ENCODE measurements around the gene ANTKMT.

Gene ANTKMT

DNA sequence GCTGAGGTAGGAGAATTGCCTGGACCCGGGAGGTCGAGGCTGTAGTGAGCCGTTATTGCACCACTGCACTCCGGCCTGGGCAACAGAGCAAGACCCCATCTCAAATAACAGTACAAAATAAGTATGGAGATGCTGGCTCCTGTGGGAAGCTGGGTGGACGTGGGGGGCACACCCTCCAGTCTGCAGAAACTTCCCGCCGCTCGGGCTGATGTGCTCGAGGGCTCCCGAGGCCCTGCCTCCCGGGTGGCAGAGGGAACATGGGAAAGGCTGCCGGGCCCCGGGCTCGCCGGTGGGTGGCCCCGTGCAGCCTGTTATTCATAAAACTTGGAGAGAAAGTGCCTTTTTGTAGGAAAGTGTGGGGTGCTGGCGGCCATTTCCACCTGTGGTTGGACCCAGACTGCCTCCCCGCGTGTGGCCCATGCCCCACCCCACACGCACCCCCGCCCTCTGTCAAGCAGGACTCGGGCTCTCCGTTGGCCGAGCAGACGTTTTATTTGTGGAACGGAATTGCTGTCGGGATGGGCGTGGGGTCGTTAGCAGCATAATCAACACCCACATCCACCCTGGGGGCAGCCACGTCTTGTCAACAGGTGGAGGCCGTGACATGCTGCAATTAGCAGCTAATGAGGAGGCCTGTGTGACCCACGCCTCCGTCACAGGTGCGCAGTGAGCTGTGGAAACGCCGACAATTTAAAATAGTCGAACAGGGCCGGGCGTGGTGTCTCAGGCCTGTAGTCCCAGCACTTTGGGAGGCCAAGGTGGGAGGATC, 27.2 kb downstream of the ANTKMT start:
- TF ChIP-seq TAF1 (IDR thresholded peaks at IDR 0.05; ENCODE audit: low read depth), result no peak
- no peak for TF ChIP-seq EGR1 (IDR thresholded peaks at IDR 0.05)
- TF ChIP-seq ZBTB7A (IDR thresholded peaks at IDR 0.05; ENCODE audit: low read depth), result no peak
- TF ChIP-seq TCF12 (IDR thresholded peaks at IDR 0.05; ENCODE audit: low read depth), result no peak
- TF ChIP-seq RAD21 (IDR thresholded peaks at IDR 0.05; ENCODE audit: low read depth), result no peak

GRCh38 chr16:749010-749409, 28.1 kb downstream of the ANTKMT start:
- TF ChIP-seq TAF1 (IDR thresholded peaks at IDR 0.05; ENCODE audit: low read depth), result no peak
- TF ChIP-seq RAD21 (IDR thresholded peaks at IDR 0.05; ENCODE audit: low read depth), result no peak
- no peak for TF ChIP-seq CREB1 (IDR thresholded peaks at IDR 0.05; ENCODE audit: low read depth)
- no peak for TF ChIP-seq EP300 (IDR thresholded peaks at IDR 0.05; ENCODE audit: borderline replicate concordance)
- TF ChIP-seq TEAD4 (IDR thresholded peaks at IDR 0.05), result no peak
- no peak for TF ChIP-seq ZBTB7A (IDR thresholded peaks at IDR 0.05; ENCODE audit: low read depth)
- no peak for TF ChIP-seq EGR1 (IDR thresholded peaks at IDR 0.05)
- TF ChIP-seq CEBPB (IDR thresholded peaks at IDR 0.05), result no peak
- TF ChIP-seq, protein P1, sequence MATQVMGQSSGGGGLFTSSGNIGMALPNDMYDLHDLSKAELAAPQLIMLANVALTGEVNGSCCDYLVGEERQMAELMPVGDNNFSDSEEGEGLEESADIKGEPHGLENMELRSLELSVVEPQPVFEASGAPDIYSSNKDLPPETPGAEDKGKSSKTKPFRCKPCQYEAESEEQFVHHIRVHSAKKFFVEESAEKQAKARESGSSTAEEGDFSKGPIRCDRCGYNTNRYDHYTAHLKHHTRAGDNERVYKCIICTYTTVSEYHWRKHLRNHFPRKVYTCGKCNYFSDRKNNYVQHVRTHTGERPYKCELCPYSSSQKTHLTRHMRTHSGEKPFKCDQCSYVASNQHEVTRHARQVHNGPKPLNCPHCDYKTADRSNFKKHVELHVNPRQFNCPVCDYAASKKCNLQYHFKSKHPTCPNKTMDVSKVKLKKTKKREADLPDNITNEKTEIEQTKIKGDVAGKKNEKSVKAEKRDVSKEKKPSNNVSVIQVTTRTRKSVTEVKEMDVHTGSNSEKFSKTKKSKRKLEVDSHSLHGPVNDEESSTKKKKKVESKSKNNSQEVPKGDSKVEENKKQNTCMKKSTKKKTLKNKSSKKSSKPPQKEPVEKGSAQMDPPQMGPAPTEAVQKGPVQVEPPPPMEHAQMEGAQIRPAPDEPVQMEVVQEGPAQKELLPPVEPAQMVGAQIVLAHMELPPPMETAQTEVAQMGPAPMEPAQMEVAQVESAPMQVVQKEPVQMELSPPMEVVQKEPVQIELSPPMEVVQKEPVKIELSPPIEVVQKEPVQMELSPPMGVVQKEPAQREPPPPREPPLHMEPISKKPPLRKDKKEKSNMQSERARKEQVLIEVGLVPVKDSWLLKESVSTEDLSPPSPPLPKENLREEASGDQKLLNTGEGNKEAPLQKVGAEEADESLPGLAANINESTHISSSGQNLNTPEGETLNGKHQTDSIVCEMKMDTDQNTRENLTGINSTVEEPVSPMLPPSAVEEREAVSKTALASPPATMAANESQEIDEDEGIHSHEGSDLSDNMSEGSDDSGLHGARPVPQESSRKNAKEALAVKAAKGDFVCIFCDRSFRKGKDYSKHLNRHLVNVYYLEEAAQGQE (IDR thresholded peaks at IDR 0.05; ENCODE audit: low read depth), result no peak
- TF ChIP-seq MAX (IDR thresholded peaks at IDR 0.05), result no peak
- TF ChIP-seq FOXM1 (IDR thresholded peaks at IDR 0.05; ENCODE audit: borderline replicate concordance, low read depth), result no peak
- TF ChIP-seq, protein P2, sequence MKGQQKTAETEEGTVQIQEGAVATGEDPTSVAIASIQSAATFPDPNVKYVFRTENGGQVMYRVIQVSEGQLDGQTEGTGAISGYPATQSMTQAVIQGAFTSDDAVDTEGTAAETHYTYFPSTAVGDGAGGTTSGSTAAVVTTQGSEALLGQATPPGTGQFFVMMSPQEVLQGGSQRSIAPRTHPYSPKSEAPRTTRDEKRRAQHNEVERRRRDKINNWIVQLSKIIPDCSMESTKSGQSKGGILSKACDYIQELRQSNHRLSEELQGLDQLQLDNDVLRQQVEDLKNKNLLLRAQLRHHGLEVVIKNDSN (IDR thresholded peaks at IDR 0.05), result no peak
- no peak for TF ChIP-seq YY1 (IDR thresholded peaks at IDR 0.05; ENCODE audit: low read depth)
- no peak for TF ChIP-seq TCF12 (IDR thresholded peaks at IDR 0.05; ENCODE audit: low read depth)
- no peak for TF ChIP-seq NFIC (IDR thresholded peaks at IDR 0.05)

DNA sequence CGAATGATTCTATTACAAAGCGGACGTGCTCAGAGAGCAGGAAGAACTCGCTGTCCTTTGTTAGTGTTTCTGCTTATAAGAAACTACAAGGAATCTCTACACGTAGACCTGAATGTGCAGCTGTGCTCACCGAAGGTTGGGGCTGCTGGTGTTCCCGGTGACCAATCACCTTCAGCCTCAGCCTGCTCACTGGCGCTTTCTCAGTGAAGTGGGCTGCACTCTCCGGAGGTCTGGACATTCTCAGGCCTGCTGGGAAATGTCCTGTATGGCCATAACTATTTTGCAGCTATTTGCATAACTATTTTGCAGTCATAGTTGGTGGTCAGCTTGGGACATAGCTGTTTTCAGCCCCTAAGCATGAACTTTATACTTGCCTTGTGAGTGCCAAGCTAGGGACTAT, 29.5 kb downstream of the ANTKMT start:
- no peak for TF ChIP-seq MAX (IDR thresholded peaks at IDR 0.05)
- no peak for TF ChIP-seq CEBPB (IDR thresholded peaks at IDR 0.05)
- TF ChIP-seq CREB1 (IDR thresholded peaks at IDR 0.05; ENCODE audit: low read depth), result no peak
- TF ChIP-seq EGR1 (IDR thresholded peaks at IDR 0.05), result no peak
- TF ChIP-seq YY1 (IDR thresholded peaks at IDR 0.05; ENCODE audit: low read depth), result no peak
- no peak for TF ChIP-seq TCF12 (IDR thresholded peaks at IDR 0.05; ENCODE audit: low read depth)
- TF ChIP-seq ZBTB7A (IDR thresholded peaks at IDR 0.05; ENCODE audit: low read depth), result no peak
- TF ChIP-seq, protein P1 (IDR thresholded peaks at IDR 0.05; ENCODE audit: low read depth), result no peak
- no peak for TF ChIP-seq TAF1 (IDR thresholded peaks at IDR 0.05; ENCODE audit: low read depth)
- TF ChIP-seq RAD21 (IDR thresholded peaks at IDR 0.05; ENCODE audit: low read depth), result no peak
- TF ChIP-seq FOXM1 (IDR thresholded peaks at IDR 0.05; ENCODE audit: borderline replicate concordance, low read depth), result no peak

GRCh38 chr16:751152-752006, 30.4 kb downstream of the ANTKMT start:
- TF ChIP-seq, protein P2 (IDR thresholded peaks at IDR 0.05), result no peak
- no peak for TF ChIP-seq CREB1 (IDR thresholded peaks at IDR 0.05; ENCODE audit: low read depth)
- TF ChIP-seq RAD21 (IDR thresholded peaks at IDR 0.05; ENCODE audit: low read depth), result no peak
- TF ChIP-seq TEAD4 (IDR thresholded peaks at IDR 0.05), result no peak
- no peak for TF ChIP-seq EGR1 (IDR thresholded peaks at IDR 0.05)
- TF ChIP-seq YY1 (IDR thresholded peaks at IDR 0.05; ENCODE audit: low read depth), result no peak
- TF ChIP-seq EP300 (IDR thresholded peaks at IDR 0.05; ENCODE audit: borderline replicate concordance), result no peak
- TF ChIP-seq FOXM1 (IDR thresholded peaks at IDR 0.05; ENCODE audit: borderline replicate concordance, low read depth), result no peak
- TF ChIP-seq, protein P1 (IDR thresholded peaks at IDR 0.05; ENCODE audit: low read depth), result no peak
- TF ChIP-seq ZBTB7A (IDR thresholded peaks at IDR 0.05; ENCODE audit: low read depth), result no peak
- no peak for TF ChIP-seq CEBPB (IDR thresholded peaks at IDR 0.05)
- no peak for TF ChIP-seq MAX (IDR thresholded peaks at IDR 0.05)
- no peak for TF ChIP-seq TCF12 (IDR thresholded peaks at IDR 0.05; ENCODE audit: low read depth)
- TF ChIP-seq NFIC (IDR thresholded peaks at IDR 0.05), result no peak
- no peak for TF ChIP-seq TAF1 (IDR thresholded peaks at IDR 0.05; ENCODE audit: low read depth)
